PC-9 (cell line): ENCODE measurements around the gene RYR2. TPM values are rescaled to one million over a fixed set of nuclear protein-coding genes. Genes with fewer than 3 reads are reported as not detected.

ENCODE experiments used
- BruUV-seq: library from RNA; stranded (reverse); fragments of 400-500 nt; replicated peaks from 2 replicates; lab custom pipeline; 2021; lab: Mats Ljungman, UMichigan
- CTCF ChIA-PET: fragments of 300-600 bp; sonication (Branson Sonifier 250); formaldehyde crosslinking; loops from one replicate; lab custom pipeline; 2022; ENCODE audit warnings: antibody characterized with exemption; lab: Charles Lee
- POLR2A ChIA-PET: fragments of 300-600 bp; sonication (Branson Sonifier 250); formaldehyde crosslinking; loops from one replicate; lab custom pipeline; 2022; ENCODE audit warnings: antibody characterized with exemption; ENCODE audit not compliant: unreplicated experiment; lab: Charles Lee
- DNase-seq, 2 experiments: peaks; one replicate each; pipeline versions ENCODE4 v3.0.0 to v3.0.0-alpha.2; 2015 to 2022; ENCODE audit warnings: mixed read lengths in 1 of 2
- H2AFZ ChIP-seq: fragments of 200-600 bp; sonication (generic); 2 replicates; pipeline ENCODE4 v1.8.1; 2017; ENCODE audit warnings: antibody characterized with exemption
- H3F3A ChIP-seq: fragments of 200-600 bp; sonication (generic); 2 replicates; pipeline ENCODE4 v1.8.1; 2017; ENCODE audit warnings: antibody characterized with exemption, mild to moderate bottlenecking, low read depth; ENCODE audit not compliant: insufficient read depth
- H3K27ac ChIP-seq: fragments of 200-600 bp; sonication (generic); 2 replicates; pipeline ENCODE4 v1.6.1; 2016; ENCODE audit warnings: mixed run types
- H3K27me3 ChIP-seq: fragments of 200-600 bp; sonication (generic); 2 replicates; pipeline ENCODE4 v1.6.1; 2016; ENCODE audit warnings: low read depth, mixed run types; ENCODE audit not compliant: insufficient read depth
- H3K36me3 ChIP-seq: fragments of 200-600 bp; sonication (generic); 2 replicates; pipeline ENCODE4 v1.6.1; 2016; ENCODE audit warnings: low read depth, mixed run types
- H3K4me1 ChIP-seq: fragments of 200-600 bp; sonication (generic); replicated peaks from 2 replicates; pipeline ENCODE4 v1.6.1; 2016; ENCODE audit warnings: mixed run types; ENCODE audit not compliant: insufficient read depth
- H3K4me2 ChIP-seq: fragments of 200-600 bp; sonication (generic); 2 replicates; pipeline ENCODE4 v1.6.1; 2017; ENCODE audit warnings: mixed run types
- H3K4me3 ChIP-seq: fragments of 200-600 bp; sonication (generic); 2 replicates; pipeline ENCODE4 v1.6.1; 2016; ENCODE audit warnings: mixed run types
- H3K79me2 ChIP-seq: fragments of 200-600 bp; sonication (generic); 2 replicates; pipeline ENCODE4 v1.6.1; 2017; ENCODE audit warnings: low read depth, mixed run types
- H3K9me2 ChIP-seq: fragments of 200-600 bp; sonication (generic); 2 replicates; pipeline ENCODE4 v1.8.1; 2017; ENCODE audit warnings: mild to moderate bottlenecking; ENCODE audit not compliant: insufficient read depth
- H3K9me3 ChIP-seq: fragments of 200-600 bp; sonication (generic); 2 replicates; pipeline ENCODE4 v1.8.1; 2016; ENCODE audit warnings: low read depth; ENCODE audit not compliant: insufficient read depth
- H4K20me1 ChIP-seq: fragments of 200-600 bp; sonication (generic); 2 replicates; pipeline ENCODE4 v1.8.1; 2017; ENCODE audit not compliant: insufficient read depth
- CTCF ChIP-seq: fragments of 200-600 bp; sonication (generic); conservative IDR thresholded peaks from 2 replicates; pipeline ENCODE4 v1.6.1; 2017; ENCODE audit warnings: mixed run types, antibody characterized with exemption, mild to moderate bottlenecking, moderate library complexity
- EZH2 ChIP-seq: fragments of 200-600 bp; sonication (generic); IDR thresholded peaks from 2 replicates; pipeline ENCODE4 v1.8.0; 2017; ENCODE audit warnings: antibody characterized with exemption, low read depth
- intact Hi-C: fragments of 100-400 bp; cut with micrococcal nuclease; formaldehyde crosslinking; loops from one replicate; pipeline ENCODE4 v1.10.0; 2022; ENCODE audit not compliant: unreplicated experiment
- total RNA-seq: library from RNA; stranded (reverse); gene quantifications from 2 replicates; pipeline ENCODE4 v1.2.3, GENCODE V29; 2021

RYR2 gene
- total RNA-seq, 1 experiment from 2014 or later = not detected

- no TSS peak for BruUV-seq
- CTCF ChIA-PET = no interaction called here
Observed at GRCh38 chr1:237033804-237034203, 8.2 kb upstream of the RYR2 start.

GRCh38 chr1:237035759-237036158, 6.2 kb upstream of the RYR2 start:
- BruUV-seq = no TSS peak

More at GRCh38 chr1:237033804-237034203, 8.2 kb upstream of the RYR2 start:
- Histone ChIP-seq H3K27me3 (peaks cover 35% of the 10 kb centered on the region), H3K36me3 (no peaks in the 10 kb centered on the region), H3K4me1 (no peaks in the 10 kb centered on the region), H3K79me2 (no peaks in the 10 kb centered on the region), H3K27ac (no peak overlapping the region), H3K4me3 (no peak overlapping the region), H2AFZ (no peak overlapping the region), H4K20me1 (no peaks in the 10 kb centered on the region), H3K4me2 (no peak overlapping the region), H3F3A (no peaks in the 10 kb centered on the region), H3K9me3 (no peaks in the 10 kb centered on the region), H3K9me2 (no peaks in the 10 kb centered on the region)
- TF ChIP-seq EZH2 (no peak), CTCF (no peak)
- no peak for DNase-seq
- intact Hi-C loops = no loop called here
- POLR2A ChIA-PET = no interaction called here

GRCh38 chr1:237038211-237038610, 3.8 kb upstream of the RYR2 start:
- H3K27ac ChIP-seq = no peak overlapping the region
- H4K20me1 ChIP-seq = no peaks in the 10 kb centered on the region
- ChIA-PET POLR2A (no interaction called here), CTCF (no interaction called here)
- TF ChIP-seq EZH2 (no peak), CTCF (no peak)
- no peak overlapping the region for H3K4me3 ChIP-seq
- H2AFZ ChIP-seq = no peak overlapping the region
- H3K4me2 ChIP-seq = no peak overlapping the region
- no peaks in the 10 kb centered on the region for H3K79me2 ChIP-seq
- DNase-seq = no peak
- H3K9me2 ChIP-seq = no peaks in the 10 kb centered on the region
- intact Hi-C loops = no loop called here
- H3K4me1 ChIP-seq = no peaks in the 10 kb centered on the region
- H3K27me3 ChIP-seq = peaks cover 20% of the 10 kb centered on the region
- no peaks in the 10 kb centered on the region for H3F3A ChIP-seq
- no peaks in the 10 kb centered on the region for H3K36me3 ChIP-seq
- BruUV-seq = no TSS peak
- no peaks in the 10 kb centered on the region for H3K9me3 ChIP-seq

More at GRCh38 chr1:237035759-237036158, 6.2 kb upstream of the RYR2 start:
- intact Hi-C loops = no loop called here
- Histone ChIP-seq H3K4me3 (no peak overlapping the region), H3K79me2 (no peaks in the 10 kb centered on the region), H3F3A (no peaks in the 10 kb centered on the region), H3K36me3 (no peaks in the 10 kb centered on the region), H3K4me2 (no peak overlapping the region), H4K20me1 (no peaks in the 10 kb centered on the region), H3K9me3 (no peaks in the 10 kb centered on the region), H3K4me1 (no peaks in the 10 kb centered on the region), H2AFZ (no peak overlapping the region), H3K27ac (no peak overlapping the region), H3K9me2 (no peaks in the 10 kb centered on the region), H3K27me3 (peaks cover 22% of the 10 kb centered on the region; the same call in 1 of the 2 replicates)
- no peak for TF ChIP-seq CTCF
- TF ChIP-seq EZH2 = no peak
- POLR2A ChIA-PET = no interaction called here
- CTCF ChIA-PET = no interaction called here
- DNase-seq = no peak
